OCI-M2 (cell line): ENCODE measurements around the gene RSL1D1.

Source experiments
- DNase-seq: peaks from one replicate; lab custom pipeline; 2025; ENCODE audit not compliant: unreplicated experiment; lab: John Stamatoyannopoulos, UW

RSL1D1 gene

DNA sequence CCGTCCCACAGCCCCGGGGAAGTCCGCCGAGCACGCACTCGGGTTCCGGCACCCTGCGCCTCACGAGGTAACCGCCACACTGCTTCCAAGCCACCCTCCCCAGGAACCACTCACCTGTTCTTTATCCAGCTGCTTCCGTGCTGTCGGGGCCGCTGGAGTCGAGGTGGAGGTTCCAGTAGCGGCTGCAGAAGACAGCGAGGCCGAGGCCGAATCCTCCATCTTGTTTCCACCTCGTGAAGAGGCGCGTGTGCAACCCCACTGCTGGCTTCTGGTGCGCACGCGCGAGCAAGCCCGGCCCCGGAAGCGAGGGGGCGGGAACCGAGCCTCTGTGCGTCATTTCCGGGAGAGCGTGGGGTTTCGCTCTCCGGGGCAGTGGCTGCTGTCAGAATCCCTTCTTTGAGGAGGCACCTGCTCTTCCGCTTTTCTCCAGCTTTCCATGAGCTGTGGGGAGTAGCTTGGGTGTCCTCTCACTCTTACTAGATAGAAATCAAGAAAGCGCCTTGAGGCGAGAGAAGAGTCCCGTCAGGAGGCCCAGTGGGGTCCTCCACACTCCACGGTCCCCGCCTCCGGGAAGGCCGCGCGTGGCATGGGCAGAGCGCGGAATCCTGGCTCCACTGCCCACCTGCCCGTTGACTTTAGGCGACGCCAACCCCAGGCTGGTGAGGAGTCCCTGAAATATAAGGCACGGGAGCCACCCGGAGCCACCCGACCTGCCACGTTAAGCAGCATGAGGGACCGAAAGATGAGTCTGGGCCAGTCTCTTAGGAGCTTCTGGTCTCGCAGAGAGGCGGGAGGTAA lies at the start of gene RSL1D1:
TSS of gene RSL1D1 (minus strand) at position 249 of the 798 bp plus-strand sequence. CDS start at position 219, 30 bp downstream.
- DNase-seq, result peak; percentile 34

DNA sequence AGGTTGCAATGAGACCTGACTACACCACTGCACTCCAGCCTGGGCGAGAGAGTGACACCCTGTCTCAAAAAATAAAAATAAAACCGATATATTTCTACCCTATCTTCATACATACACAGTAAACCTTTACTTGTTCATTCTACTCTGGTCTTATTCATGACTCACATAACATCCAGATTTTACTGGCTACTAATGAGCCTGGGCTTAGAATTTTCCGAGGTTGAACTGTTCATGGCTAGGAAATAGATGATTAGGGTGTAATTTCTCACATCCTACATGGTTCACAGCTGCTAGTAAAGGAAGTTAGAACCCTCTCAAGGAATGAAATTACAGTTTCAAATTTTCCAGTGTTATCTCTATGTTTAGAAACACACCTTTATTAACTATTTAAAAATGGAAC lies 49.7 kb upstream of the RSL1D1 start:
- no peak for DNase-seq

DNA sequence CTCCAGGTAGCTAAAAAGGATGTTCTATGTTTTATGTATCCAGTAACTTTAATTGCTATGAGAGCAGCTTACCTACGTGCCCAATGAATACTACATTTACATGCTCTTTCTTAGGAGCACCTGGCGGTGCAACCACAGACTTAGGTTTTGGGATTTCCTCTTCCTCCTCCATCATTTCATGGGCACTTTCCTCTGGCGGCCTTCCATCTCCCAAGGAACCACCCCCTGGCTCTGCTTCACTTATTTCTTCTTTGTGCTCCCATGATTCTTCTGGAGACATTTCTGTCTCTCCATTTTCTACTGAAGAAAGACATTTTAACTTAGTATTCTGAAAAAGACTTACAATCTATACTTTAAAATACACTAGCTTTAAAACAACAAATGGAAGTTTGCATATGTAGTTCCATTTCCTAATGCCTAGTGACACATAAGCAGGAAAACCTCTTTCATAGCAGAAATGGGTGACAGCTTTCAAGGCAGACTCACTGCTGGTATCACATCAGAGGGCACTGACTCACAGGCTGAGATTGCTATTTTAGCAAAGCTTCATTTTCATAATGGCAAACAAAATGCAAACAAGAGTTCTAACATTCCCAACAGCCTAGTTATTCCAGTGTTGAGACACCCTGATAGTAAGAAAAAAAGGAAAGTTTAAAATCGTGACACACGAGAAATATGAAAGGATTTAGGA lies 45.3 kb upstream of the RSL1D1 start:
- DNase-seq, result no peak

DNA sequence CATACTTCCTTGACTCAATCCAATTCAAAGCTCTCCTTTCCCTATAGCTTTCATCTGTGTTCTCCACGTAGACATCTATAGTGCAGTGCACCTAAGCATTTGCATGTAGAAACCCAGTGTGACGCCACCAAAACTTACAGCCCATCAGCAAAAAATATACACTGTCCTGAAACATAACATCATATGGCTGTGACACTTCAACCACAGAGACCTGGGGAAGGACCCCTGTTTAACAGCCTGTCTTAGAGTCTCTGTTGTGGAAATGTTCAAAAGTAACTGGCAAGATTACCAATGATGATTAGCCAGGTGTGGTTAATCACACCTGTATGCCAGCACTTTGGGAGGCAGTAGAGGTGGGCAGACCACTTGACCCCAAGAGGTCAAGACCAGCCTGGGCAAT lies 42.2 kb upstream of the RSL1D1 start:
- no peak for DNase-seq

DNA sequence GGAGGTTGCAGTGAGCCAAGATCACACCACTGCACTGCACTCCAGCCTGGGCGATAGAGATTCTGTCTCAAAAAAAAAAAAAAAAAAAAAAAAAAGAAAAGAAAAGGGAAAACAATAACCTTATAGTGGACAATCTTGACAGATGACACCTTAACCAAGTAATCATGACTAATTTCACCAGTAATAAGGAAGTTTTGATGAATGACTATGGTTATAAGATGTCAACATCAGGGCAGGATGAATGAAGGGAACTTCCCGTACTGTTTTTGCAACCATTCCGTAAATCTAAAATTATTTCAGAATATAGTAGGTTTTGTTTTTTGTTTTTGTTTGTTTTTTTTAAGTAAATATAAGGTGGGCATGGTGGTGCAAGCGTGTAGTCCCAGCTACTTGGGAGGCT lies 41.4 kb upstream of the RSL1D1 start:
- DNase-seq, result no peak

DNA sequence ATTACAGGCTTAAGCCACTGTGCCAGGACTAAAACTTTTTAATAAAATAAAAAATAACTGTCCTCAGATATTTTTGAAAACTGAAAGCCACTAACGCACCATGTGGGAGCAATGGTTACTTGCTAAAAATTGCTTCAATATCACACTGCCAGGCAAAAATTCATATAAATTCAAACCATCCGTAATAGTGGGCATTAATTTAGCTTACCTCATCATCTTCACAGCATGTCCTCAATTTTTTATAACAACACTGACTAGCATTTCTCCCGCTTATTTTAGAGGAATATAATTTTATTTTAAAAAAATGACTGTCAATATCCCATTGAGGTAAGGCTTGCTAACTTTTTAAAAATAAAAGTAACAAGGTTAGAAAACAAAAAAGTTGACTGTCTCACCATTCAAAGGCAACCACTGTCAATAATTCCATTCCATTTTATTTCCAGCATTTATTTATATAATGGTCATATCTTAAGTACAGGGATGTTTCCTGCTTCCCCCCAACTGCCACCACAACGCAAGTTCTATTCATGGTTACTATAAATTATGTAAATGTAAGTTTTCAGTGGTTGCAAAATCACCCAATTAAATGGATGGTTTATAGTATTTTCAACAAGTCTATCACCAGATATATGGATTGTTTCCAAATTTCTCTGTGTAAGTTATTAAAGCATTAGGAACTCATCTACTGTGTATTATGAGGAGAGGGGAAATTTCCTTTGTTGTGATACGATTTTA lies 39.1 kb upstream of the RSL1D1 start:
- DNase-seq, result no peak

DNA sequence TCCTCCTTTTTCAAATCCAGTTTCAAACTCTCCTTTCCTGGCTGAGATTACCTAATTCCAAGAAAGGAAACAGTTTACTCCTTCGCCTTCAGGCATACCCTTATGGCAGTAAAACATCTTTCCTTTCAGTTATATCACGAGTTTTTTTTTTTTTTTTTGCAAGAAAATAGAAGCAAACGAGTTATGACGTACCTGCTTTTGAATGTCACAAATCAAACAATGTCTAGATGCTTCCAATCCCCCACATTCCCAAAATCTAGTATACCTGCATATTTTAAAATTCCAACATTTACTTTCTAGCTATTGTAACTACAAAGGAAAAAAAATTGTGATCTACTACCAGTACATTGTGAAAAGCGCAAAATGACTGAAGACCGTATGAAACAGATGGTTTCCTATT lies 35.5 kb upstream of the RSL1D1 start:
- no peak for DNase-seq

DNA sequence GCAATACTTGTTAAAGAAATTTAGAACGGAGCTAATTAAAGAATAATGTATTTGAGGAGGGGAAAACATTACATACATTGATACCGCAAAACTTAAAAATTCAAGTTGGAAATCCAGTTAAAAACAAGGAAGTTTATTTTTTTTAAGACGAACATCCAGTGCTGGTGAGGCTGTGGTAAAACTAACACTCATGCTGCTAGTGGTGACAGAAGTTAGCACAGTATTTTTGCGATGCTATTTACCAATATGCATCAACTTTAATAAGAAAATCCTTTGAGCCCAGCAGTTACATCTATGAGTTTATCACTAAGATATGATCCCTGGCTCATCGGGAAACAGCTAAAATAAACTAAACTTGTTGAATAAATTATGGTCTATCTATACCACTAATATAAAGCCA lies 32.7 kb upstream of the RSL1D1 start:
- DNase-seq, result no peak

DNA sequence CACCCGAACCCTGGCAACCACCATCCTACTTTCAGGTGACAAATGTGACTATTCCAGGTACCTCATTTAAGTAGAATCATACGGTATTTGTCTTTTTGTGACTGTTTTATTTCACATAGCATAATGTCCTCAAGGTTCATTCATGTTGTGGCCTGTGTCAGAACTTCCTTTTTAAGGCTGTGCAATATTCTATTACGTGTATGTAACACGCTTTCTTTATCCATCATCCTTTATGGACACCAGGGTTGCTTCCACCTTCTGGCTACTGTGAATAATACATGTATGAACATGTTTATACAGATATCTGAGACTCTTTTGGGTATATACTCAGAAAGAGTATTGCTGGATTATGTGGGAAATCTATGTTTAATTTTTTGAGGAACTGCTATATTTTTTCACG lies 28.7 kb upstream of the RSL1D1 start:
- DNase-seq, result no peak

DNA sequence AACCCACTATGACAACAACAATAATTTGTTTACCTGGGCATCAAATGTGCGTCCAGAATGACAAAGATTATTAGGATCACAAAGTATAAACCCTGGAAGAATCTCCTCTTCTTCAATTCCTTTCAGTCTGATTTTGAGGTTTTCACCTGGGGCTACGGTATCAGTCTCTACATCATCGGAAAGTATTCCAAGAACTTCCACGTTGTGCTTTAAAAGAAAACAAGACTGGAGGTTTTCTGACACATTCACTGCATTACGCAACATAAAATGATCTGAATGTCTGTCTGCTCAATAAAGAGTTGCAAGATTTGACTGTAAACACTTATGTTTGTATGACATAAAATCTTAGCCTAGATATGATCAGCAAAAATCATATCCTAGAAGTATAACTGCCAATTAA lies 26.0 kb upstream of the RSL1D1 start:
- DNase-seq, result no peak

DNA sequence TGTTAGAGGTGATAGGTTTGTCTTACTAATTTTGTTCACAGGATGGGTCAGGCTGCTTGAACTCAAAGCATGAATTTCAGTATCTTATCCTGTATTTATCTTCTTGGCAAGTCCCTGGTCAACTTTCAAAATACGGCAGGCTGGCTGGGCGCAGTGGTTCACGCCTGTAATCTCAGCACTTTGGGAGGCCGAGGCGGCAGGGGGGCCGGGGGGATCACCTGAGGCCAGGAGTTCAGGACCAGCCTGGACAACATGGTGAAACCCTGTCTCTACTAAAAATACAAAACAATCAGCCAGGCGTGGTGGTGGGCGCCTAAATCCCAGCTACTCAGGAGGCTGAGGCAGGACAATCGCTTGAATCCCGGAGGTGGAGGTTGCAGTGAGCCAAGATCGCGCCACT lies 25.0 kb upstream of the RSL1D1 start:
- no peak for DNase-seq

DNA sequence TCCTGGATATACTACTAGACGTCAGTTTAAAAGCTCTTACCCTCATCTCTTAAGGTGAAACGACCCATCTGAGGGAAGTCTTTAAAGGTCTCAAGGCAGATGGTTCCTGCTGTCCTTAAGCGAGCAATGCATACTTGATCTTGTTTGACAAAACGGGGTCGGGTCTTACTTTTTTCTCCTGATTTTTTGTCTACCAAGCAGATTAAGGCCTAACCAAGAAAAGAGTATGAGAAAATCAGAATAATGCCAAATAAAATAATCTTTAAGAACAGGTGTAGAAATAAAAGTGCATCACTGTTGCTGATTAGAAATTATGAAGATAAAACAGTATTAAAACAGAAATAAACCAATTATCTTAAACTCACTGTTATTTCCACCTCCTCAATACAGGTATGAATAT lies 24.4 kb upstream of the RSL1D1 start:
- no peak for DNase-seq

DNA sequence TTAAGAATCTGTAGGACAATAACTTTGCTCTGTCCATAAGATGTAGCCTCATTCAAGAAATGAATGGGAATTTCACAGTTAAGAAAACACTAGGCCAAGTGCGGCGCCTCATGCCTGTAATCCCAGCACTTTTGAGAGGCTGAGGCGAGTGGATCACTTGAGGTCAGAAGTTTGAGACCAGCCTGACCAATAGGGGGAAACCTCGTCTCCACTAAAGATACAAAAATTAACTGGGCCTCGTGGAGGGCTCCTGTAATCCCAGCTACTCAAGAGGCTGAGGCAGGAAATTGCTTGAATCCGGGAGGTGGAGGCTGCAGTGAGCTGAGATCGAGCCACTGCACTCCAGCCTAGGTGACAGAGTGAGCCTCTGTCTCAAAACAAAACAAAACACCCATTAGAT lies 19.9 kb upstream of the RSL1D1 start:
- DNase-seq, result no peak

DNA sequence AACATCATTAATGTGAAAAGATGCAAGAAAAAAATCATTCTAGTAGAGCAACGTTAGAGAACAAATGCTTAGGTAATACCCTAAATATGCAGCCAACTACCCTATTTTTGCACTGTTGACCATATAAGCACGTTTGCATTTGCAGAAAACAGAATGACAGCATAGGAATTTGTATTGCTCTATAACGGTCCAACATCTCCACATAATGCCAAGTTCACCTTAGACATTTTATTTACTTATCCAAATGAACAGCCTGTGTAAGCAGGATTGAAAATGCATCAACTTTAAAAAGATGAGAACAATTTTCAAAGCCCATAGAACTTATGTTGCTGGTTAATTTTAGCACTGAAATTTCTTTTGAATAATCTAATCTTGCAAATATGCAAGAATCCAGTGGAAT lies 19.1 kb upstream of the RSL1D1 start:
- no peak for DNase-seq

DNA sequence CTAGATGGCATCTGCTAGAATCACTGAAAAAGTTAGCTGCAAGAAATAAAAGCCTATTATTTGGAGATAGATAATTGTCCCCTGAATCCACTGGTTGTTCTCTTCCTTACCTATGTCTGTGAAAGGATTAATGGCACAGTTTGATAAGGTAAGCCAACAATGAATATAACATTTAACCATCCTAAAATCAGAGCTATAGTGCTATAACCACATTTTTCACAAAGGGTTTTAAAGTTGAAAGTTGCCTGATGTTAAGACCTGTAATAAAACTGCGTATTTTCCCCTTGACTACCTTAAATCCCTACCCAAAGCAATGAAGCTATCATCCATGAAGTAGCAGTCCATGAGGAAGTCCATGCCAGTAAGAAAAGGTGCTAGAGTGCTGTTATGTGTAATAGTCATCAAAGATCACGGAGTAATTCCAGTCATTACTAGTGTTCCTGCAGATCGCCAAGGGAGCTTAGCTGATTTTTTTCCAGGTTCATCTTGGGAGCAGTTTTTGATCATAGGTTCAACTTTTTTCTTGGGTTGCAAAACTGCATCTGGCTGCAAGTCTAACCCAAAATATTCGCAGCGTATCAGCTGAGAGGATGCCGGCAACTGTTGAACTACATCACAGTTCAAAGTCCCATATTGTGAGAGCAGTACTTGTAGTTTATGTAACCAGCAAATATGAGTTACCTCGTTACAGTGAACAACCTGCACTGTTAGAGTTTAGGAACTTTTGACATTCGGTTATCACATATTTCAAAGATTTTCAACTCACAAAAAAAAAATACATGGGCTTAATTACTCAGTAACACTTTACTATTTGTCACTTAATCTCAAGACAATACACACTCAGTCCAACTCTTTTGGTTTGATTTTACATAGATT lies 18.2 kb upstream of the RSL1D1 start:
- DNase-seq, result no peak

DNA sequence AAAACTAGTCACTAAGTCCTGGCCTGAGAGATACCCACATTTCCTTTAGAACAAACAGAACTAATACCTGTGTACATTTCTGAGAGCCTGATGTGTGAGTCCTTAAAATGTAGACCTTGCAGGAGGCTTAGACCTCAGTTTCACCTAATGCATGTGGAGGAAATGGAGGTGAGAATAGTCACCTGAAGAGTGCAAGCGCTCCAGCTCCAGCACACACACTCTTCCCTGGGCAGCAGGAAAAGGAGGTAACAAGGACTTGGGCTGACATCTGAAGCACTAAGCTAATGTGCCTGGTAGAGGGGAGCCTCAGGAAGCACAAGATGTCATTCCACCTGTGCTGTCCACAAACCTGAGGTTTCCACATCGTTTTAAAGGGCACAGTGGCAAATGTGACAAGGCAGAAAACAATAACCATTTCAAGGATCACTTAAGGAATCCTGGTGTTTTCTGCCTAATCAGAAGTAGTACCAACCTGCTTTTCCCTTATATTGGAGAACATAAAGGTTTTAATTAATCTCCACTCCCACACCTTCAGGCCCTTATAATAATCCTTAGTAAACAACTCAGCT lies 17.2 kb upstream of the RSL1D1 start:
- no peak for DNase-seq

DNA sequence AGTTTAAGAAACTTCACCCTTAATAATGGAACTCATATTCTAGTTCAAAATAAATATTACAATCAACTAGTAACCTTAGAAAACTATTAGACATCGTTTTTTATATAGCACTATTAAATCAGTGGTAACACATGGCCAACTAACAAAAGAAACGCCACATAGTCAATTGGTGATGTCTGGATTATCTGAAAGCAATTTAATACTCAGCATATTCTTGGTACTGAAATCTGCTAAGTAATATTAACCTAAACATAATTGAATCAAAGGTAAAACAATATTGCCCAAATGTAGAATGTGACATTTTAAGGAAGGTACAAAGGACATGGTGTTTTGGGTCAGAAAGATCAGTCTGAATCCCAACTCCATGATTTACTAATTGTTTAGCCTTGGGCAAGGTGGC lies 11.1 kb upstream of the RSL1D1 start:
- no peak for DNase-seq

DNA sequence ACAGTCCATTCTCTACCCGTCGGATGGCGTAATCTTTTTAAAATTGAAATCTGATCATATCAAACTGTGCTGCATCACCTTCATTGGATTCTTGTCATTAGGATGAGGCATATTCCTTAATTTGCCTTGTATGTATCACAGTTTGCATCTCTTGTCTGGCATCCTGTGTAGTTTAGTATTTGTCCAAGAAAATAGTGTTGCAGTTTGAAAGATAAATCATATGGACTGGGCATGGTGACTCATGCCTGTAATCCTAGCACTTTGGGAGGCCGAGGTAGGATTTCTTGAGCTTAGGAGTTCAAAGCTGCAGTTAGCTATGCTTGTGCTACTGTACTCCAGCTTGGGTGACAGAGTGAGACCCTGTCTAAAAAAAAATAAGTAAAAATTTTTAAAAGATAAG lies 5.8 kb upstream of the RSL1D1 start:
- no peak for DNase-seq

DNA sequence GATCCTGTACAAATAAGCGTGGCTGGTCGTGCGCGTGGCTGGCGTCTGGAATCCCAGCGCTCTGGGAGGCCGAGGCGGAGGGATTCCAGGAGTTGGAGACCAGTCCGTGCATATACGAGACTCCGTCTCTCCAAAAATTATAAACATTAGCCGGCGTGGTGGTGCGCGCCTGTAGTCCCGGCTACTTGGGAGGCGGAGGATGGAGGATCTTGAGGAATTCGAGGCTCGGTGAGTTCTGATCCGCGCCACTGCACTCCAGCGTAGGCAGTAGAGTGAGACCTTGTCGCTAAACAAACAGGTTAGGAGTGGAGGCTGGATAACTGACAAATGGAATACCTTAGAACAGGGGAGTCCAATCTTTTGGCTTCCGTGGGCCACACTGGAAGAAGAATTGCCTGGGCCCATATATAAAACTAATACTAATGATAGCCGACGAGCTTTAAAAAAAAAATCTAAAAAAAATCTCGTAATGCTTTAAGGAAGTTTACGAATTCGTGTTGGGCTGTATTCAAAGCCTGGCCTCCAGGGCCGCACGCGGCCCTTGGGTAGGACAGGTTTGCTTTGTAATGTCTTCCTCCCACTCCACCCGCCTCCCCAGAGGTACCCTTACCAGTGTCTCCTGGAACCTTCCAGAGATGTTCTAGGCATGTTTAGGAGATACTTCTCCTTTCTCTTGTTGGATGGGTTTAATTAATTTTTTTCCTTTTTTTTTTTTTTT lies 909 bp upstream of the RSL1D1 start:
- DNase-seq, result no peak

DNA sequence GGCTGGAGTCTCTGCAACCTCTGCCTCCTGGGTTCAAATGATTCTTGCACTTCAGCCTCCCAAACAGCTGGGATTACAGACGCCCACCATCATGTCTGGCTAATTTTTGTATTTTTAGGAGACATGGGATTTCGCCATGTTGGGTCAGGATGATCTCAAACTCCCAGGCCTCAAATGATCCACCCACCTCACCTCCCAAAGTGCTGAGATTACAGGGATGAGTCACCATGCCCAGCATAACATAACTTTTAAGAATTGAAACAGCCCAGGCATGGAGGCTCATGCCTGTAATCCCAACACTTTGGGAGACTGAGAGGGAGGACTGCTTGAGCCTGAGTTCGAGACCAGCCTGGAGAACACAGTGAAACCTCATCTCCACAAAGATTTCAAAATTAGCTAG lies 2.5 kb downstream of the RSL1D1 start:
- DNase-seq, result no peak
